B cell (primary cell): ENCODE results near the gene CRTC1. TPM values are rescaled to one million over a fixed set of nuclear protein-coding genes. Genes with fewer than 3 reads are reported as not detected.

Source experiments
- ATAC-seq: fragments of 200-7000 bp; cut with Tn5 transposase; one replicate; pipeline ENCODE4 v1.10.0; 2021; ENCODE audit warnings: low read depth, mild to moderate bottlenecking, moderate number of reproducible peaks, moderate library complexity
- CTCF ChIA-PET: fragments of 350-600 bp; sonication (Branson Sonifier 250); formaldehyde crosslinking; loops from one replicate; lab custom pipeline; 2021; ENCODE audit warnings: antibody characterized with exemption, inconsistent platforms; lab: Charles Lee
- POLR2A ChIA-PET: fragments of 350-600 bp; sonication (Branson Sonifier 250); formaldehyde crosslinking; loops from one replicate; lab custom pipeline; 2021; ENCODE audit warnings: antibody characterized with exemption; lab: Charles Lee
- DNase-seq: peaks from one replicate; pipeline ENCODE4 v3.0.0; 2013
- H2AFZ ChIP-seq: 2 replicates; pipeline ENCODE4 v1.6.1; 2012; ENCODE audit warnings: mild to moderate bottlenecking, low read depth, low read length; ENCODE audit not compliant: insufficient read depth, poor library complexity, severe bottlenecking
- H3K27ac ChIP-seq, 2 donors: 1 replicate in 1 of 2; 2 replicates in 1 of 2; pipeline ENCODE4 v1.5.1; 2012 to 2013; ENCODE audit warnings: low read length in 2 of 2, mild to moderate bottlenecking in 2 of 2, moderate library complexity in 1 of 2
- H3K27me3 ChIP-seq, 4 experiments: fragments of 200-600 bp in 1 of 4; sonication (generic) in 1 of 4; replicated peaks in 1 of 4; 1 replicate in 2 of 4; 2 replicates in 2 of 4; pipeline versions ENCODE4 v1.6.1 to v1.7.0; 2013 to 2016; ENCODE audit warnings: low read length in 3 of 4, mild to moderate bottlenecking in 2 of 4, mixed read lengths in 1 of 4, moderate library complexity in 1 of 4; ENCODE audit not compliant: insufficient read depth in 4 of 4, control insufficient read depth in 3 of 4; ENCODE audit errors: control extremely low read depth in 1 of 4
- H3K36me3 ChIP-seq, 2 experiments: replicated peaks in 1 of 2; 1 replicate in 1 of 2; 2 replicates in 1 of 2; pipeline versions ENCODE4 v1.6.1 to v1.7.1; 2013; ENCODE audit warnings: low read length in 1 of 2; ENCODE audit not compliant: insufficient read depth in 2 of 2, control insufficient read depth in 1 of 2; ENCODE audit errors: control extremely low read depth in 1 of 2, extremely low read depth in 1 of 2
- H3K4me1 ChIP-seq, 2 donors: fragments of 200-600 bp in 1 of 2; sonication (generic) in 1 of 2; 1 replicate in 1 of 2; 2 replicates in 1 of 2; pipeline versions ENCODE4 v1.5.1 to v1.6.1; 2013 to 2017; ENCODE audit warnings: low read length in 2 of 2; ENCODE audit not compliant: control insufficient read depth in 2 of 2, insufficient read depth in 2 of 2
- H3K4me2 ChIP-seq: replicated peaks from 2 replicates; pipeline ENCODE3; 2012; ENCODE audit warnings: mild to moderate bottlenecking, low read depth, low read length; ENCODE audit not compliant: poor library complexity, severe bottlenecking
- H3K4me3 ChIP-seq, 5 experiments: fragments of 200-600 bp in 1 of 5; sonication (generic) in 1 of 5; 1 replicate in 3 of 5; 2 replicates in 2 of 5; pipeline versions ENCODE4 v1.5.1 to v1.7.0; 2011 to 2016; ENCODE audit warnings: low read length in 4 of 5, mild to moderate bottlenecking in 4 of 5, low read depth in 2 of 5, control low read depth in 1 of 5, moderate library complexity in 1 of 5; ENCODE audit not compliant: insufficient read depth in 1 of 5; ENCODE audit errors: control extremely low read depth in 1 of 5, extremely low read depth in 1 of 5
- H3K79me2 ChIP-seq: fragments of 200-600 bp; sonication (generic); one replicate; pipeline ENCODE4 v1.6.0; 2016; ENCODE audit warnings: low read length; ENCODE audit not compliant: control insufficient read depth, insufficient read depth
- H3K9ac ChIP-seq: fragments of 200-600 bp; sonication (generic); 2 replicates; pipeline ENCODE4 v1.6.1; 2017; ENCODE audit warnings: mild to moderate bottlenecking, low read length, moderate library complexity
- H3K9me3 ChIP-seq, 3 donors: one replicate each; pipeline versions ENCODE4 v1.6.1 to v1.7.1; 2013; ENCODE audit warnings: low read length in 2 of 3; ENCODE audit not compliant: control insufficient read depth in 2 of 3, insufficient read depth in 1 of 3; ENCODE audit errors: control extremely low read depth in 1 of 3
- H4K20me1 ChIP-seq: 2 replicates; pipeline ENCODE4 v1.6.0; 2012; ENCODE audit warnings: mild to moderate bottlenecking, low read length; ENCODE audit not compliant: insufficient read depth, control insufficient read depth, poor library complexity, severe bottlenecking
- H3K27ac Mint-ChIP-seq: one replicate; pipeline ENCODE4 v1.8.0; 2021; ENCODE audit warnings: mixed read lengths
- H3K27me3 Mint-ChIP-seq: one replicate; pipeline ENCODE4 v1.8.0; 2021; ENCODE audit warnings: mixed read lengths
- H3K4me1 Mint-ChIP-seq: one replicate; pipeline ENCODE4 v1.8.0; 2021; ENCODE audit warnings: mixed read lengths
- H3K4me3 Mint-ChIP-seq: one replicate; pipeline ENCODE4 v1.8.0; 2021; ENCODE audit warnings: mixed read lengths
- H3K9me3 Mint-ChIP-seq: one replicate; pipeline ENCODE4 v1.8.0; 2022; ENCODE audit warnings: mixed read lengths; ENCODE audit not compliant: insufficient read depth
- EZH2 ChIP-seq: IDR thresholded peaks from 2 replicates; pipeline ENCODE4 v1.6.1; 2012; ENCODE audit warnings: borderline replicate concordance, low read depth, mild to moderate bottlenecking, moderate library complexity, low read length; ENCODE audit not compliant: insufficient read depth, poor library complexity, severe bottlenecking
- WGBS: methylation state at CpG from one replicate; pipeline ENCODE4 v1.1.5; 2013; ENCODE audit warnings: missing lambda C conversion rate; ENCODE audit not compliant: insufficient coverage; 5-methylcytosine and 5-hydroxymethylcytosine counted together
- intact Hi-C: fragments of 100-400 bp; cut with micrococcal nuclease; formaldehyde crosslinking; loops from one replicate; pipeline ENCODE4 v1.10.0; 2022
- polyA plus RNA-seq: library from polyadenylated mRNA; depleted of rRNA; stranded (reverse); fragments of >200 nt; gene quantifications from 2 replicates; pipeline ENCODE4 v1.2.3, GENCODE V29; 2012
- total RNA-seq, 2 donors: library from RNA; stranded (reverse); fragments of 120-200 nt in 1 of 2; gene quantifications; 1 replicate in 1 of 2; 2 replicates in 1 of 2; pipeline versions ENCODE4 v1.2.3 to v1.2.4, GENCODE V29; 2013 to 2022
- TF ChIP-seq, protein P1 (sequence below): fragments of 200-600 bp; IDR thresholded peaks from one replicate; pipeline ENCODE4 v1.8.0; 2022; ENCODE audit warnings: antibody characterized with exemption, mild to moderate bottlenecking

The CRTC1 gene
- total and polyA plus RNA-seq, 2 donors (not counting 1 experiment from before 2014, with no cell fraction given) = 15.9 to 30.1 TPM

- Histone ChIP-seq H3K79me2 (no peaks in the 10 kb centered on the region), H2AFZ (no peak overlapping the region), H3K36me3 (no peaks in the 10 kb centered on the region), H3K4me2 (peak overlapping the region; percentile 4), H3K4me3 (no peak overlapping the region), H3K9me3 (peaks cover 0 to 29% (median 0%) of the 10 kb centered on the region in 3 donors), H4K20me1 (peaks cover 15% of the 10 kb centered on the region), H3K9ac (no peak overlapping the region), H3K27ac (no peak overlapping the region), H3K27me3 (peaks cover 0 to 29% (median 9%) of the 10 kb centered on the region in 4 experiments), H3K4me1 (peaks cover 11 to 22% of the 10 kb centered on the region in 2 donors)
- Mint-ChIP-seq H3K27ac (no peak overlapping the region), H3K9me3 (no peaks in the 10 kb centered on the region), H3K4me1 (peaks cover 26% of the 10 kb centered on the region), H3K27me3 (peaks cover 20% of the 10 kb centered on the region), H3K4me3 (no peak overlapping the region)
- 65% methylated on average over 20 of the region's 20 CpGs for WGBS
- intact Hi-C loops = no loop called here
- POLR2A ChIA-PET = no interaction called here
- ATAC-seq (no peak), DNase-seq (peak; percentile 50)
- TF ChIP-seq, protein P1, sequence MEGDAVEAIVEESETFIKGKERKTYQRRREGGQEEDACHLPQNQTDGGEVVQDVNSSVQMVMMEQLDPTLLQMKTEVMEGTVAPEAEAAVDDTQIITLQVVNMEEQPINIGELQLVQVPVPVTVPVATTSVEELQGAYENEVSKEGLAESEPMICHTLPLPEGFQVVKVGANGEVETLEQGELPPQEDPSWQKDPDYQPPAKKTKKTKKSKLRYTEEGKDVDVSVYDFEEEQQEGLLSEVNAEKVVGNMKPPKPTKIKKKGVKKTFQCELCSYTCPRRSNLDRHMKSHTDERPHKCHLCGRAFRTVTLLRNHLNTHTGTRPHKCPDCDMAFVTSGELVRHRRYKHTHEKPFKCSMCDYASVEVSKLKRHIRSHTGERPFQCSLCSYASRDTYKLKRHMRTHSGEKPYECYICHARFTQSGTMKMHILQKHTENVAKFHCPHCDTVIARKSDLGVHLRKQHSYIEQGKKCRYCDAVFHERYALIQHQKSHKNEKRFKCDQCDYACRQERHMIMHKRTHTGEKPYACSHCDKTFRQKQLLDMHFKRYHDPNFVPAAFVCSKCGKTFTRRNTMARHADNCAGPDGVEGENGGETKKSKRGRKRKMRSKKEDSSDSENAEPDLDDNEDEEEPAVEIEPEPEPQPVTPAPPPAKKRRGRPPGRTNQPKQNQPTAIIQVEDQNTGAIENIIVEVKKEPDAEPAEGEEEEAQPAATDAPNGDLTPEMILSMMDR = no peak
- TF ChIP-seq EZH2 = no peak
- CTCF ChIA-PET = no interaction called here
These were observed 98.5 kb downstream of the CRTC1 start for GRCh38 chr19:18781885-18782527.

- TF ChIP-seq EZH2 = no peak
- TF ChIP-seq, protein P1 = no peak
- Histone ChIP-seq H3K27me3 (peaks cover 0 to 35% (median 15%) of the 10 kb centered on the region in 4 experiments), H3K4me1 (peaks cover 18 to 29% of the 10 kb centered on the region in 2 donors), H2AFZ (no peak overlapping the region), H3K9me3 (peaks cover 0 to 34% (median 0%) of the 10 kb centered on the region in 3 donors), H3K36me3 (no peaks in the 10 kb centered on the region), H4K20me1 (peaks cover 15% of the 10 kb centered on the region), H3K9ac (no peak overlapping the region), H3K4me2 (no peak overlapping the region), H3K79me2 (no peaks in the 10 kb centered on the region), H3K27ac (no peak overlapping the region), H3K4me3 (no peak overlapping the region)
- Mint-ChIP-seq H3K27me3 (peaks cover 27% of the 10 kb centered on the region), H3K4me3 (no peak overlapping the region), H3K9me3 (no peaks in the 10 kb centered on the region), H3K4me1 (peaks cover 32% of the 10 kb centered on the region), H3K27ac (no peak overlapping the region)
- ATAC-seq (no peak), DNase-seq (no peak)
- WGBS = 78% methylated on average over 22 of the region's 22 CpGs
- CTCF ChIA-PET = no interaction called here
- intact Hi-C loops = no loop called here
- POLR2A ChIA-PET = no interaction called here
These were observed 99.2 kb downstream of the CRTC1 start for GRCh38 chr19:18782559-18783225.
